Memory B cell (primary cell): ENCODE results near the gene MBNL1.

Experiments used
- ATAC-seq: fragments of 150-1000 bp; cut with Tn5 transposase; 2 replicates; pipeline ENCODE4 v1.10.0; 2021; ENCODE audit warnings: low read depth, mild to moderate bottlenecking, moderate library complexity
- DNase-seq, 2 donors: peaks; one replicate each; pipeline ENCODE4 v3.0.0; 2022; ENCODE audit warnings: low spot score in 2 of 2
- H3K27ac Mint-ChIP-seq: one replicate; pipeline ENCODE4 v1.8.0; 2022; ENCODE audit warnings: mild to moderate bottlenecking, moderate library complexity, mixed read lengths
- H3K27me3 Mint-ChIP-seq: one replicate; pipeline ENCODE4 v1.8.0; 2022; ENCODE audit warnings: mixed read lengths
- H3K36me3 Mint-ChIP-seq: one replicate; pipeline ENCODE4 v1.8.0; 2022; ENCODE audit warnings: mild to moderate bottlenecking, mixed read lengths
- H3K4me1 Mint-ChIP-seq: one replicate; pipeline ENCODE4 v1.8.0; 2022; ENCODE audit warnings: mixed read lengths
- H3K4me3 Mint-ChIP-seq: one replicate; pipeline ENCODE4 v1.8.0; 2022; ENCODE audit warnings: mild to moderate bottlenecking, moderate library complexity, mixed read lengths
- H3K9me3 Mint-ChIP-seq: one replicate; pipeline ENCODE4 v1.8.0; 2022; ENCODE audit warnings: mixed read lengths

The MBNL1 gene

DNA sequence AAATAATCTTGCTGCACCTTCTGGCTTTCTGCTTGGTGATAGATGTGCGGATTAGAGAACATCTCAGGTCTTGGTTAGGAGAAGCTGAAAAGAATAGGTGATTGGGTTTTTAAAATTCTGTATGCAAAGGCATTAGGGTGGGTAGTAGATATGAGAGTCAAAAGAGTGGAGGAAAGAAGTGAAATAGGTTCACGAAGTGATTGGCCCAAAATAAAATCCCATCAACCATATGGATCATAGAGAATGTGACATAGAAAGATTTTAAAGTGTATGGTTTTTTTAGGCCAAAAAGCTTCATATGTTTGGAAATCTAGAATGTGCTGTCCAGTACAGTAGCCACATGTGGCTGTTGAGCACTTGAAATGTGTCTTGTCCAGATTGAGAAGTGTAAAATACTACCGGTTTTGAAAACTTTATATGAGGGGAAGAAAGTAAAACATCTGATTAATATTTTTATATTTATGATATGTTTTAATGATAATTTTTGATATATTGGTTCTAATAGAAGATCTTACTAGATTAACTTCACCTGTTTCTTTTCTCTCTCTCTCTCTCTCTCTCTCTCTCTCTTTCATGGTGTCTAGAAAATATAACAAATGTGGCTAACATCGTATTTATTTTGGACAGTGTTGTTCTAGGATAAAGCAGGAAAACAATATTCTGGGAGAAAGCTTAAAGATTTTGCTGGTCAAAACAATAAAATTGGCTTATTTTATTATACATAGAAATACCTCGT lies 2.9 kb downstream of the MBNL1 start:
- Mint-ChIP-seq H3K27me3 (no peaks in the 10 kb centered on the region), H3K4me1 (peaks cover 41% of the 10 kb centered on the region), H3K27ac (peak overlapping the region; percentile 93), H3K36me3 (peaks cover 5% of the 10 kb centered on the region), H3K4me3 (peak overlapping the region; percentile 92), H3K9me3 (peaks cover 1% of the 10 kb centered on the region)
- DNase-seq (no peak), ATAC-seq (no peak)

DNA sequence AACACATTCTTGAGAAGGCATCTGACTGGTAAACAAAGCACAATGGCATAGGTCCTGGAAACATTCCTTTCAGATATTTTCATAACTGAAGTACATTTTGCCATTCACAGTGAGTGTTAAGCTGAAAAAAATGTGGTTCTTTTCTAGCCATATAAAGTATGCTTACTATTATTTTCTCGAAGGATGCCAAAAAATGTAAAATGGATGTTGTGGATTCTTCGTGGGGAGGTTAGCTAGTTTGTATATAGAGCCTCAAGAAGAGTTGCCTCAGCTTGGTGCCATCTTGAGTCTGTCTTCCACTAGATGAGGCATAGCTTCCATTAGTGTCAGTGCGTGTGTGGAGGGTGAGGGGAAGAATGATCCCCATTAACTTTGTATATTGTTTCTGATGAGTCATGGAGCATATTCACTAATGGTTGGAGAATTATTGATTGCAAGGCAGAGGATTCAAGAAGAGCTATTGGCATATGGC lies 4.1 kb downstream of the MBNL1 start:
- H3K36me3 Mint-ChIP-seq: peaks cover 4% of the 10 kb centered on the region
- H3K4me1 Mint-ChIP-seq: peaks cover 35% of the 10 kb centered on the region

DNA sequence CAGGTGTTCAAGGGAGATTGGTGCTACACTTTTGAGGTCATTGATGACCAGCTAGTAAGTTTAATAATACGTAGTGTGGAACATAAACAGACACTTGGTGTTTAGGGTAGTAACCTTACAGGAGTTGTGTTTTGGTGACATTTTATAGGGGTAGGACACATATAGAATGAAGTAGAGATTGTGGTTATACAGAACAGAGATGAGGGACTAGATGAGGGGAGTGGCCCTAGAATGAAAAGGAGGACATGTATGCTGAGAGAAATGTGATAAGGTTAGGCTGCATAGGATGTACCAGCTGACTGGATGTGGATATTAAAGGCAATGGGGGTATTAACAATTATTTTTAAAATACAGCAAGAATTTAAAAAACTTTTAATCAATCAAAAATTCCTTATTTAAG lies 8.0 kb downstream of the MBNL1 start:
- H3K36me3 Mint-ChIP-seq: peaks cover 8% of the 10 kb centered on the region
- ATAC-seq: peak; percentile 37

More for the DNA sequence above, 4.1 kb downstream of the MBNL1 start:
- Mint-ChIP-seq H3K4me3 (peak overlapping the region; percentile 73), H3K27me3 (no peaks in the 10 kb centered on the region), H3K27ac (peak overlapping the region; percentile 93), H3K9me3 (peaks cover 1% of the 10 kb centered on the region)
- DNase-seq (no peak), ATAC-seq (no peak)

DNA sequence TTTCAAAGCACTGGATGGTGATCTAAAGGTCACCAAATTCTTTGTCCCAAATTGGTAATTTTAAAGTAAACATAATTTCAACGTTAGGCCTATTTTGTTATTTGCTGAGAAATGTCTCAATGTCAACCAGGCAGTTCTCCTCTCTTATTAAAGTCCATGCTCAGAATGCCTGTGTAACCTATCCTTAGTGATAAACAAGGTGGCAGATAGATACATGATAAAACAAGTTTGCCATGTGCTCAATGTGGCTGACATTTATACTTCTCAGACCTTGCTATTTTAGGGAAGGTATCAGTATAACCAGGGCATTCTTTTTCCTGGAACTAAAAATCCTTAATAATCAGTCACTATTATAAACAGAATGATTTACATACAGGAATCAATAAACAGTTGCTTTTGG lies 8.5 kb downstream of the MBNL1 start:
- H3K27ac Mint-ChIP-seq: peak overlapping the region; percentile 56
- H3K4me3 Mint-ChIP-seq: peak overlapping the region; percentile 3
- ATAC-seq: no peak
- H3K4me1 Mint-ChIP-seq: peaks cover 56% of the 10 kb centered on the region
- no peaks in the 10 kb centered on the region for H3K27me3 Mint-ChIP-seq
- H3K9me3 Mint-ChIP-seq: peaks cover 1% of the 10 kb centered on the region
- DNase-seq: no peak
- peaks cover 8% of the 10 kb centered on the region for H3K36me3 Mint-ChIP-seq

More for the DNA sequence above, 8.0 kb downstream of the MBNL1 start:
- Mint-ChIP-seq H3K9me3 (peaks cover 1% of the 10 kb centered on the region), H3K4me3 (peak overlapping the region; percentile 11), H3K27me3 (no peaks in the 10 kb centered on the region), H3K27ac (peak overlapping the region; percentile 56), H3K4me1 (peaks cover 57% of the 10 kb centered on the region)
- DNase-seq: no peak

DNA sequence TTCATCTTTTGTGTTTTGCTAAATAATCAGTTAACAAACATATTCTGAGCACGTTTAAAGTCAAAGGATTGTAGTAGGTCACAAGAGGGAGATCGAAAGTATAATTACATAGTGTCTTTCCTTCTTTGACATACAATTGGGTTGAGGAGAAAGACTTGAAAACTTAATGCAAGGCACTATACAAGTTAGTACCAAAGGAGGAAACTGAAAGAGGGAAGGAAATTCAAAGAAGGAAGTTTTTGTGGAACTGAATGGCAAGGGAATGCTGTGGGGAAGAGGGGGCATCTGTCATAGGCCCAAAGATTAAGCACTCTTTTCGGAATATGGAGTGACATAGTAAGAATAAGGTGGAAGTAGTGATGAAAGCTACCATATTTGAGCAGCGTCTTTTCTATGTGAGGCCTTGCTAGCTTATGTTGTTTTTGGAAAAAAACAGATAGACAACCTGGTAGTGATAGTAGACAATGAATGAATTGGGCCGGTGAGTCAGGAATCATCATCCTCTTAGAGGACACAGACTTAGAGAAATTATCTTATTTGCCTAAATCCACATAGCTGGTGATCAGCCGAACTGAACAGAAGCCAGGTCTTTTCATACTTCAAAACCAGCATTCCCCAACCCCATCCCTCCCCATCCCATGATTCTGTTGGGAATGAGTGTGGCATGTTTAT lies 10.2 kb downstream of the MBNL1 start:
- peak overlapping the region; percentile 21 for H3K27ac Mint-ChIP-seq
- peak overlapping the region; percentile 55 for H3K4me3 Mint-ChIP-seq
- H3K9me3 Mint-ChIP-seq: no peaks in the 10 kb centered on the region
- peaks cover 5% of the 10 kb centered on the region for H3K36me3 Mint-ChIP-seq
- peaks cover 56% of the 10 kb centered on the region for H3K4me1 Mint-ChIP-seq
- no peaks in the 10 kb centered on the region for H3K27me3 Mint-ChIP-seq
- DNase-seq (no peak), ATAC-seq (no peak)

DNA sequence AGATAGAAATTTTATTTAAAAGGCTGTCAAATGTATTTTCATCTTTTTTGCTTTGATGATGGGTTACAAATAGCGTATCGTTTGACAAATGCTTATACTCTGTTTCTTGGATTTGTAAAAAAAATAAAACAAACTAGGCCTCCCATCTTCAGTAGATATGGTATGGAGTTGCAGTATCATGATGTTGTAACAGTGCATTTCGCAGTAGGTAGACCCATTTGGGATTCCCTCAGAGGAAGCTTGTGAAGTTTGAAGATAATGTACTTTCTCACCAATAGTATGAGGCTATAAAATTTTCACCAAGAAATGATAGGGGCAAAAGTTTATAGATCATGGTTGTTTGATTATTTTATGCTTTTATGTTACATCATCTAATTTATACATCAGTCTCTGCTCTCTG lies 10.8 kb downstream of the MBNL1 start:
- ATAC-seq (no peak), DNase-seq (no peak)
- Mint-ChIP-seq H3K4me1 (peaks cover 56% of the 10 kb centered on the region), H3K9me3 (no peaks in the 10 kb centered on the region), H3K36me3 (peaks cover 5% of the 10 kb centered on the region), H3K4me3 (peak overlapping the region; percentile 54), H3K27me3 (no peaks in the 10 kb centered on the region), H3K27ac (peak overlapping the region; percentile 21)

DNA sequence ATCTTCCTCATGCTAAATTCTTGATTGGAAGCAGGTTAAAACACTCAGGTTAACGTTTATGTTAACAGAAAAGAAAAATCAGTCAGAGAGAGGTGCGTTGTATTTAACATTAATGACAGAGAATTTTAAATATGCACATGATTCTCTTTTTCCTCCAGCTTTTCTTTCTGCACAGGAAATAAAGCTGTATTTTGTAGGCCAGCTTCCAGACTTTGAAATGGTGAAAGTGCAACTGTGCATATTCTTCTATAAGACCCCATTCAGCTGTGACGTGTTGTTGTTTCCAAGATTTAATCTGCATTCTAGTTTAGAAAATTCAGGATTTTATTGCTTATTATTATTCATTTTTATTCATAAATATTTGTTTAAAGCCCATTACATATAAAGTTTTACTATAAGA lies 11.8 kb downstream of the MBNL1 start:
- H3K36me3 Mint-ChIP-seq: peaks cover 8% of the 10 kb centered on the region
- no peak for DNase-seq
- no peaks in the 10 kb centered on the region for H3K9me3 Mint-ChIP-seq
- H3K27me3 Mint-ChIP-seq: no peaks in the 10 kb centered on the region
- no peak for ATAC-seq
- H3K4me3 Mint-ChIP-seq: peak overlapping the region; percentile 49
- H3K4me1 Mint-ChIP-seq: peaks cover 55% of the 10 kb centered on the region
- peak overlapping the region; percentile 21 for H3K27ac Mint-ChIP-seq

DNA sequence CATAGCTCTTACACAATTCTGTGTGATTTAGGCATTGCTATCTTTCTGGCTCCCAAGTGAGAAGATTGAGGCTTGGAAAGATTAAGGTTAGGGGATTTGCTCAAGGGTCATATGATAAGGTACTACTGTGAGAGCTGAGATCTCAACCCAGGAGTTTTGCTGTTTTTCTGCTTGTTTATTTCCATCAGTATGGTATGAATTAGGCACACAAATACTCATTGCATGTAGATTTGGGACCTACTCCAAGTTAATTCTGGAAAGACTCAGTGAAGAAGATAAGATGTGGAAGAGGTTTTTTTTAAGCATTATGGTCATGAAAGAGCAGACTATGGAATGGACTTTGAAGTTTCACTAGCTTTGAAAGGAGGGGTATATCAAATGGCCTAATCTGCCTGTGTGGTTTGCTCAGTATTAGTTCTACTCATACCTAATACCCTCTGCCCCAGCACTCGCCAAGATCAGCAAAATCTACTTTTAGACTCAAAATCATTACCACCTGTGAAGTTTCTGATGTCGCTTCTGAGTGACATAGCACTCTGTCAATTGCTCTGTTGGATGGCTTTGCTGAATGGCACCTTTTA lies 12.5 kb downstream of the MBNL1 start:
- H3K4me1 Mint-ChIP-seq: peaks cover 56% of the 10 kb centered on the region

DNA sequence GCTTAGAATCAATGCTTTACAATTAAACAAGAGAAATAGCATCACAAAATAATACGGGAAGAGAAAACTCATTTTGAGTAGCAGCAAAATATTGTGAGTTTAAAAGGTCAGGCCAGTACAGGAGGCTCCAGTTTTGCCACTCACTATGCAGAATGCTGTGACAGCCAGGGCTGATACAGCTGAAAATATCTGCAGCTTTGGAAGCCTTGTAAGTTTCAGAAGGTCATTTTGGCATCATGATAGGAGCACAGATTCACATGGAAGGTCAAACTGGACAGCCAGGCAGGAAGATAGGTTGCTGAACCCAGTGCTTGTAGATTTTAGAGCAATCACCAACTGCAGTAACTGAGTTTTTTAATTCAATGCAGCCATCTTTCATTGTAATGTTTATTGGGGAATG lies 14.1 kb downstream of the MBNL1 start:
- peak overlapping the region; percentile 45 for H3K27ac Mint-ChIP-seq
- H3K4me1 Mint-ChIP-seq: peaks cover 57% of the 10 kb centered on the region

More for the DNA sequence above, 12.5 kb downstream of the MBNL1 start:
- no peak for ATAC-seq
- Mint-ChIP-seq H3K27me3 (no peaks in the 10 kb centered on the region), H3K27ac (peak overlapping the region; percentile 77), H3K4me3 (peak overlapping the region; percentile 72), H3K9me3 (no peaks in the 10 kb centered on the region), H3K36me3 (peaks cover 8% of the 10 kb centered on the region)
- DNase-seq: no peak

DNA sequence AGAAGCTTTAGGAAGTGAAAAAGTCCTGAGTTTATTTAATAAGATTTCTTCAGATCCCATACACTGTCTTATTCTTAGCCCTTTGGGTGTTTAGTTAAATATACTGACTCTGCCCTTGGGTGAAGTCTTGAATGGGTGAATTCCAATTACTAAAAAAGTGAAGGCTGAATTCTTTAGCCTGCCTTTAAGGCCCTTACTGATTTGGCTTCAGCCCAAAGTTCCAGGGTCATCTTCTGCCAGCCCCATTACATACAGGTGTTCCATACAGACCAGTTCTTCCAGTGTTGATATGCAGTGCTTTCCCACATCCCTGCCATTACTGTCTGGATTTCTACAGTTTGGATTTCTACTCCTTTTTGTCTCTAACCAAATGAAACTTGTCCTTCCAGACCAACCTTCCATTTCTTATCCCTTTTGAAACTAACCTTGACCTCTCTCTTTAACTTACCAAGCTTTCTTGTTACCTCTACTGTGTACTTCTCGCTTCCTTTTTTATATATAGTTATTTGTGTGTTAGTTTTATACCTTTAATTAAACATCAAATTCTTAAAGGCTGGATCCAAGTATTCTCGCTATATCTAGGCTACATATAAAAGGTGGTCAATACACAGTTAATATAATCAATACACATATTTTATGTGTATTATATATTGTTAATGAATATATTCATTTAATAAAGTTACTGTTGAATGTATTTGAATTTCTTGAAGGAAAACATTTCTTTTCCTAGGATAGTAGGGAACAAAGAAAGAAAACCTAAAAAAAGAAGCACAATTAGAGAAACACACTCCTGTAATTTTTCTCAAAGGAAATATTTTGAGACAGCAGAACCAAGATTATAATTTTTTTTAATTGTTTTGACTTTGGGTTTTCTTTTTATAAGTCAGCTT lies 15.0 kb downstream of the MBNL1 start:
- no peaks in the 10 kb centered on the region for H3K27me3 Mint-ChIP-seq
- peak overlapping the region; percentile 42 for H3K4me3 Mint-ChIP-seq
- H3K36me3 Mint-ChIP-seq: peaks cover 7% of the 10 kb centered on the region
- DNase-seq (no peak), ATAC-seq (peak; percentile 27)
- peak overlapping the region; percentile 45 for H3K27ac Mint-ChIP-seq
- peaks cover 61% of the 10 kb centered on the region for H3K4me1 Mint-ChIP-seq
- H3K9me3 Mint-ChIP-seq: no peaks in the 10 kb centered on the region

More for the DNA sequence above, 14.1 kb downstream of the MBNL1 start:
- ATAC-seq: no peak
- DNase-seq: no peak
- Mint-ChIP-seq H3K4me3 (peak overlapping the region; percentile 30), H3K27me3 (no peaks in the 10 kb centered on the region), H3K36me3 (peaks cover 8% of the 10 kb centered on the region), H3K9me3 (no peaks in the 10 kb centered on the region)

DNA sequence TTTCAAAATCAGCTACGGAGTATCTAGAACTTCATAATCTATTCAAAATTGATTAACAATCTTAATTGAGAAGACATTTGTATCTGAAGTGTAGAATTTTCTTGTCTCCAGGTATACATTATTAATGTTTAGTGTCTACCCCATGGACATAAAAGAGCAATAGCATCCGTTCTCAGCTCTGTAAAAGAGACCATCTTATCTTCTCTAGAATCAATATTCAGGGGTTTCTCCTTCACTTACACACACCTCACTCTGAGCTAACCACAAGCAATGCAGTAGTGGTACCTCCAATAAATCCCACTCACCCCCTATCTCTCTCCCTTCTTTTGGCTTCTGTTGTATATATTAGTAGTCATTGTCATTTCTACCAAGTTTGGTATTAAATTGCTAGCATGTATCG lies 16.2 kb downstream of the MBNL1 start:
- Mint-ChIP-seq H3K4me3 (peak overlapping the region; percentile 49), H3K27me3 (no peaks in the 10 kb centered on the region)

DNA sequence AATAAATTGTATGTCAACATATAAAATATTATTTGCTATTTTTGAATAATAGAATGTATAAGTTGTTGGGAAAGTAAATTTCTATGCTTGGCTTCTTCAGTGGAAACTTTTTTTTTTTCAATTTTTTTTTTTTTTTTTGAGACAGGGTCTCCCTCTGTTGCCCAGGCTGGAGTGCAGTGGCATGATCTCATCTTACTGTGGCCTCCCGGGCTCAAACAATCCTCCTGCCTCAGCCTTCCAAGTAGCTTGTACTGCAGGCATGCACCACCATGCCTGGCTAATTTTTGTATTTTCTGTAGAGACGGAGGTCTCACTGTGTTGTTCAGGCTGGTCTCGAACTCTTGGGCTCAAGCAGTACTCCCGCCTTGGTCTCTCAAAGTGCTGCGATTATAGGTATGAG lies 16.8 kb downstream of the MBNL1 start:
- Mint-ChIP-seq H3K4me3 (no peak overlapping the region), H3K27me3 (no peaks in the 10 kb centered on the region), H3K9me3 (no peaks in the 10 kb centered on the region), H3K36me3 (peaks cover 7% of the 10 kb centered on the region), H3K27ac (peak overlapping the region; percentile 80), H3K4me1 (peaks cover 56% of the 10 kb centered on the region)
- DNase-seq (no peak), ATAC-seq (no peak)

More for the DNA sequence above, 16.2 kb downstream of the MBNL1 start:
- H3K27ac Mint-ChIP-seq: peak overlapping the region; percentile 80
- H3K4me1 Mint-ChIP-seq: peaks cover 57% of the 10 kb centered on the region
- ATAC-seq (no peak), DNase-seq (no peak)
- no peaks in the 10 kb centered on the region for H3K9me3 Mint-ChIP-seq
- H3K36me3 Mint-ChIP-seq: peaks cover 7% of the 10 kb centered on the region

DNA sequence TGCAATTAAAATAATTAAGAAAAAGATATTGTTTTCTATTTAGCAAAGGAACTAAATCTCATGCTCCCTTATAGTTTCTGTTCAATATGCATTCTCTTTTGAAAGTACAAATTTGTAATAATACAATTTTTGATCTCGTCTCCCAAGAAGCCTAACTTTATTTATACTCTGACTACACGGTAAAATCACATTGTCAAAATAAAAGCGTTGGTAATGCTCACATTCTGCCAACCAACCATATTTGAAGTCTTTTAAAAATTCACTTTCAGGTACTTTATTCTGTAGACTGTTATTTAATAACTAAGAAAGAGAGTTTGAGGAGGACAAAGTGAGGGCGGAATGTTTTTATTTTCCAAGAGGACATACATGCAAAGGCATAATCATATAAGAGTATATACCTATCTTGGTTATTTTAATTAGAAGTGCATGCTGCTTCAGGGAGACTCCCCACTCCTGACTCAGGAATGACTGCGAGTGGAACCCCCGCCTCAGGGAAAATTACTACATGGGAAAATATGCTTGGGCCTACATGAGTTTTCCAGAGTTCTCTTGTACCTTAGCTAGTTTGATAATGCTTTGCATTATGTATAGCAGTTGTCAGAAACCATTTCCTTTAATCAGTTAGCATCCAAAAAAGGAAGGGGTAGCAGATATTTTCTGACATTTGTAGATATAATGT lies 19.3 kb downstream of the MBNL1 start:
- H3K36me3 Mint-ChIP-seq: peaks cover 6% of the 10 kb centered on the region
- peaks cover 58% of the 10 kb centered on the region for H3K4me1 Mint-ChIP-seq
- ATAC-seq (no peak), DNase-seq (no peak)
- no peaks in the 10 kb centered on the region for H3K9me3 Mint-ChIP-seq
- H3K27me3 Mint-ChIP-seq: no peaks in the 10 kb centered on the region
- no peak overlapping the region for H3K27ac Mint-ChIP-seq
- no peak overlapping the region for H3K4me3 Mint-ChIP-seq
